NCI-H82 (cell line): Measurements from ENCODE around the gene CLDN34.

Experiments used
- DNase-seq: peaks from one replicate; lab custom pipeline; 2025; lab: John Stamatoyannopoulos, UW

The CLDN34 gene

GRCh38 chrX:10015723-10016518, 48.8 kb downstream of the CLDN34 start:
- DNase-seq: peak; percentile 54

GRCh38 chrX:10016519-10017132, 49.5 kb downstream of the CLDN34 start:
- DNase-seq: no peak

- DNase-seq: no peak
Measured at GRCh38 chrX:10017872-10018271, 50.7 kb downstream of the CLDN34 start.
